Measurements from ENCODE around the gene MYBPH. TPM values are rescaled to one million over a fixed set of nuclear protein-coding genes. Genes with fewer than 3 reads are reported as not detected.

Gene MYBPH
- total and polyA plus RNA-seq, 2 donors (not counting 3 experiments of a cell fraction or from before 2014, with no cell fraction given): not detected

- Histone ChIP-seq H3K27ac (ENCODE audit: insufficient read depth, low read depth, low read length) (no peak overlapping the region), H2AFZ (ENCODE audit: low read depth, low read length) (no peak overlapping the region), H3K79me2 (ENCODE audit: control insufficient read depth, insufficient read depth, low read length) (no peaks in the 10 kb centered on the region), H4K20me1 (replicated peaks; ENCODE audit: control insufficient read depth, extremely low read depth, insufficient read depth, low read length) (no peaks in the 10 kb centered on the region), H3K9ac (replicated peaks; ENCODE audit: extremely low read depth, insufficient read depth, low read length) (no peak overlapping the region), H3K27me3 (ENCODE audit: control insufficient read depth in 2 of 2, insufficient read depth in 2 of 2, low read length in 2 of 2) (peaks cover 2 to 8% of the 10 kb centered on the region in 2 experiments), H3K4me2 (ENCODE audit: insufficient read depth, low read length) (no peak overlapping the region), H3K4me3 (replicated peaks in 1 of 3; ENCODE audit: insufficient read depth in 1 of 3, low read depth in 1 of 3, low read length in 3 of 3) (no peak overlapping the region), H3K4me1 (ENCODE audit: control insufficient read depth, extremely low read depth, insufficient read depth, low read length) (no peaks in the 10 kb centered on the region), H3K36me3 (ENCODE audit: control insufficient read depth in 2 of 2, extremely low read depth in 1 of 2, insufficient read depth in 2 of 2, low read length in 2 of 2) (no peaks in the 10 kb centered on the region), H3K9me1 (replicated peaks; ENCODE audit: control insufficient read depth, extremely low read depth, insufficient read depth, low read length) (no peaks in the 10 kb centered on the region), H3K9me3 (replicated peaks; ENCODE audit: control insufficient read depth, insufficient read depth, low read length) (no peaks in the 10 kb centered on the region)
- FAIRE-seq (no peak), DNase-seq (ENCODE audit: low read depth, low spot score) (no peak)
- dilution Hi-C loops (cut with MboI; ENCODE audit: extremely low pct_ligation_motif_present, low sequenced_read_pairs) (no loop called here), intact Hi-C loops (cut with micrococcal nuclease) (no loop called here)
- BruUV-seq (replicated peaks): no TSS peak
- ChIA-PET POLR2A (no interaction called here), CTCF (interaction anchor here (1.0 to 3.2 kb wide), 3 partner anchors 7 to 91 kb away, joined by 3 to 35 read pairs (median 4); no protein-coding TSS in a partner anchor)
- no peak for TF ChIP-seq POLR2AphosphoS5 (IDR thresholded peaks at IDR 0.05; ENCODE audit: insufficient read depth, low read depth, low read length)
- no peak for TF ChIP-seq MAX (IDR thresholded peaks at IDR 0.05; ENCODE audit: insufficient read depth, insufficient read length)
- TF ChIP-seq CTCF (IDR thresholded peaks at IDR 0.05; ENCODE audit: extremely low read depth in 1 of 2, insufficient read depth in 1 of 2, low read depth in 1 of 2, low read length in 2 of 2): no peak
- no peak for TF ChIP-seq FOS (IDR thresholded peaks at IDR 0.05; ENCODE audit: borderline replicate concordance, insufficient read depth, low read length)
- TF ChIP-seq MYC (IDR thresholded peaks at IDR 0.05; ENCODE audit: low read depth, low read length): no peak
- no peak for TF ChIP-seq EZH2 (IDR thresholded peaks at IDR 0.05; ENCODE audit: borderline replicate concordance, low read depth, low read length, severe bottlenecking)
- TF ChIP-seq JUN (IDR thresholded peaks at IDR 0.05; ENCODE audit: borderline replicate concordance, insufficient read depth, insufficient read length, low read depth): no peak
- no peak for TF ChIP-seq POLR2A (IDR thresholded peaks at IDR 0.05; ENCODE audit: low read depth, low read length)
- no peak for TF ChIP-seq GATA2 (IDR thresholded peaks at IDR 0.05; ENCODE audit: insufficient read depth, insufficient read length, low read depth, low read length)
These were observed 32.6 kb upstream of the MYBPH start for GRCh38 chr1:203208181-203208580.

All from endothelial cell of umbilical vein (primary cell).